Lower leg skin (tissue), 4 donors: ENCODE data around the gene MDFIC2. TPM values are rescaled to one million over a fixed set of nuclear protein-coding genes. Genes with fewer than 3 reads are reported as not detected.

ENCODE experiments used
- DNase-seq, 2 donors: peaks; one replicate each; pipeline ENCODE4 v3.0.0-alpha.2; 2019; ENCODE audit warnings: low spot score in 2 of 2
- H3K4me3 ChIP-seq: fragments of 200-600 bp; sonication (generic); 2 replicates; pipeline ENCODE4 v1.5.1; 2017; ENCODE audit warnings: mild to moderate bottlenecking, low read depth; ENCODE audit not compliant: poor library complexity, severe bottlenecking
- POLR2A ChIP-seq, 2 donors: fragments of 450-650 bp; IDR thresholded peaks; one replicate each; pipeline ENCODE4 v1.6.1; 2016 to 2017; ENCODE audit warnings: antibody characterized with exemption in 2 of 2, mild to moderate bottlenecking in 1 of 2, moderate library complexity in 1 of 2
- WGBS, 2 donors: methylation state at CpG; one replicate each; pipeline ENCODE4 v1.1.5; 2018; 5-methylcytosine and 5-hydroxymethylcytosine counted together
- intact Hi-C: fragments of 100-400 bp; cut with DNase I; formaldehyde crosslinking; loops from one replicate; pipeline ENCODE4 v1.15.0; 2023; ENCODE audit warnings: low total_unique reads
- total RNA-seq, 4 donors: library from RNA; depleted of rRNA; stranded (reverse); fragments of >200 nt; gene quantifications; one replicate each; pipeline ENCODE4 v1.1.0, GENCODE V29; 2016
- TF ChIP-seq, protein P1 (sequence below), 3 donors: fragments of 450-650 bp; IDR thresholded peaks; one replicate each; pipeline ENCODE4 v1.5.1; 2016; ENCODE audit warnings: antibody characterized with exemption in 3 of 3, mild to moderate bottlenecking in 3 of 3, moderate library complexity in 2 of 3

Gene MDFIC2
- total RNA-seq, 4 donors from 2014 or later, result not detected

DNA sequence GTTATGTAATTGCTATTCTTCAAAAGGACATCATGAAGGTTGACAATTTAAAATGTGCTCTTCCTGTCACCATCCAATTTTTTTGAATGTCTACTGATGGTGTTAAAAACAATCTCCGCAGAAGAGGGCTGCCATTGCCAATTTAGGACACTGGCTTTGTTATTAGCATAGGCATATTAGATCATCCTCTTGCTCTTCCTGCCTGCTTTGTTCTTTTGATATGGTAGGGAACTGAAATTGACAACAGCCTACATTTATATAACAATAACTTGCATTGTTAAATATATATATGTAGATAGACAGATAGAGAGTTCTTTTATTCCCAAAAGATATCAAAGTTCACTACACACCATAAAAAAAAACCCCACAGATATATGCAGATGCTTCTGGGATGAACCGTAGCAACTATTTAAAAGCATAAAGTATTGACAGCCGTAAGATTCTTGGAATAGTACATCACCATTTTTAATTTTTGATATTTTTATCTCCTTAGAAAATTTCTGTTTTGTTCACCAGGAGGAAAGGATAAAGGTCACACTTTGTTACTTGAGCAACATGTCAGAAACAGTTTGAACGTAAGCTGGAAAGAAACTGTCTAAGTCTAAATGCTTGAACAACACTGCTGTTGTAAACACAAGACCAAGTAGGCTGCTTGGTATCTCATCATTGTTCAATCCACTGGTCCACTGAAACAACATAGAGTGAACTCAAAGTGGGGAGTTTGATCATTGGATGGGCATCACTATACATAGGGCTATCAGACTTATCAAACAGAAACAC is 66.5 kb downstream of the MDFIC2 start:
- intact Hi-C loops, result no loop called here
- TF ChIP-seq, protein P1, sequence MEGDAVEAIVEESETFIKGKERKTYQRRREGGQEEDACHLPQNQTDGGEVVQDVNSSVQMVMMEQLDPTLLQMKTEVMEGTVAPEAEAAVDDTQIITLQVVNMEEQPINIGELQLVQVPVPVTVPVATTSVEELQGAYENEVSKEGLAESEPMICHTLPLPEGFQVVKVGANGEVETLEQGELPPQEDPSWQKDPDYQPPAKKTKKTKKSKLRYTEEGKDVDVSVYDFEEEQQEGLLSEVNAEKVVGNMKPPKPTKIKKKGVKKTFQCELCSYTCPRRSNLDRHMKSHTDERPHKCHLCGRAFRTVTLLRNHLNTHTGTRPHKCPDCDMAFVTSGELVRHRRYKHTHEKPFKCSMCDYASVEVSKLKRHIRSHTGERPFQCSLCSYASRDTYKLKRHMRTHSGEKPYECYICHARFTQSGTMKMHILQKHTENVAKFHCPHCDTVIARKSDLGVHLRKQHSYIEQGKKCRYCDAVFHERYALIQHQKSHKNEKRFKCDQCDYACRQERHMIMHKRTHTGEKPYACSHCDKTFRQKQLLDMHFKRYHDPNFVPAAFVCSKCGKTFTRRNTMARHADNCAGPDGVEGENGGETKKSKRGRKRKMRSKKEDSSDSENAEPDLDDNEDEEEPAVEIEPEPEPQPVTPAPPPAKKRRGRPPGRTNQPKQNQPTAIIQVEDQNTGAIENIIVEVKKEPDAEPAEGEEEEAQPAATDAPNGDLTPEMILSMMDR (IDR thresholded peaks at IDR 0.05), result no peak
- no peak for TF ChIP-seq POLR2A (IDR thresholded peaks at IDR 0.05)
- H3K4me3 ChIP-seq, result no peak overlapping the region
- no peak for DNase-seq
- WGBS, 2 donors, result 69 to 85% methylated on average over 4 of the region's 4 CpGs

DNA sequence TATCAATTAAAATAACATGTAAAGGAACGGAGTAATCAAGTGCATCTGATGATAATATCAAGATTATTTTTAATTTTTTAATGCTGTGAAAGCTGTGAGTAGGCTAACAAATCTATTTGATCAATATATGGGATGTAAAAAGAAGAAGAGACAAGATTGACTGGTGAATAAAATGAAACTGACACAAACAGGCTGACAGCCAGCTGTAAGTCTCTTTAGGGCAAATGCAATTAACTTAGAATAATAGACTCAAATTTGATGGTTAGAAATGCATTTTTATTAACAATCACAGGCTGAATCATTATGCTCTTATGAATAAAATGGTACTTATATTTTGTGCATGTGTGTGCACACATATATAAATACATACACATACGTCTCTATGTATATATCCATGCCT is 68.0 kb downstream of the MDFIC2 start:
- intact Hi-C loops, result no loop called here
- H3K4me3 ChIP-seq, result no peak overlapping the region
- no peak for DNase-seq
- 82 to 92% methylated on average over 2 of the region's 2 CpGs for WGBS, 2 donors
- no peak for TF ChIP-seq POLR2A (IDR thresholded peaks at IDR 0.05)

- no peak for DNase-seq
- WGBS, 2 donors, result 83 to 85% methylated on average over 2 of the region's 2 CpGs
- H3K4me3 ChIP-seq, result no peak overlapping the region
- no peak for TF ChIP-seq POLR2A (IDR thresholded peaks at IDR 0.05)
- TF ChIP-seq, protein P1 (IDR thresholded peaks at IDR 0.05), result no peak
- intact Hi-C loops, result no loop called here
Measured at GRCh38 chr3:70242297-70242882, 70.0 kb downstream of the MDFIC2 start.

- no peak for TF ChIP-seq POLR2A (IDR thresholded peaks at IDR 0.05)
- intact Hi-C loops, result no loop called here
- H3K4me3 ChIP-seq, result no peak overlapping the region
- DNase-seq, result no peak
- 83 to 85% methylated on average over 1 of the region's 1 CpG for WGBS, 2 donors
Measured at GRCh38 chr3:70233812-70234211, 78.6 kb downstream of the MDFIC2 start.

DNA sequence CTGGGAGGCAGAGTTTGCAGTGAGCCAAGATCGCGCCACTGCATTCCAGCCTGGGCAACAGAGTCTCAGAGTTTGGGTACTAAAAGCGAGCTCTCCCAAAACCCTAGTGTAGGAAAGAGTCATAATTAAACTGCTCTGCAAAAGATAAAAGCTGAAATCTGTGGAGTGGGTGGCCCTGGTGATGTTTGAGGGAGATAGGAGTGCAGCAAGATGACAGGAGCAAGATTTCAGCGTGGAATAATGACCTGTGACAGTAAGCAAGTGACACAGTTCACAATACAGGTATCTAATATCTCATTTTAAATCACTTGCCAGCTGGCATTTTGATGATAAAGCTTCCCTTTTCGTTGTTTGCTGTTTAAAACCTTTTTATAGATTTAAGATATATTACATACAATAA is 79.3 kb downstream of the MDFIC2 start:
- H3K4me3 ChIP-seq, result no peak overlapping the region
- TF ChIP-seq POLR2A (IDR thresholded peaks at IDR 0.05), result no peak
- TF ChIP-seq, protein P1 (IDR thresholded peaks at IDR 0.05), result no peak
- WGBS, 2 donors, result 82% methylated on average over 5 of the region's 5 CpGs
- no peak for DNase-seq
- intact Hi-C loops, result no loop called here

DNA sequence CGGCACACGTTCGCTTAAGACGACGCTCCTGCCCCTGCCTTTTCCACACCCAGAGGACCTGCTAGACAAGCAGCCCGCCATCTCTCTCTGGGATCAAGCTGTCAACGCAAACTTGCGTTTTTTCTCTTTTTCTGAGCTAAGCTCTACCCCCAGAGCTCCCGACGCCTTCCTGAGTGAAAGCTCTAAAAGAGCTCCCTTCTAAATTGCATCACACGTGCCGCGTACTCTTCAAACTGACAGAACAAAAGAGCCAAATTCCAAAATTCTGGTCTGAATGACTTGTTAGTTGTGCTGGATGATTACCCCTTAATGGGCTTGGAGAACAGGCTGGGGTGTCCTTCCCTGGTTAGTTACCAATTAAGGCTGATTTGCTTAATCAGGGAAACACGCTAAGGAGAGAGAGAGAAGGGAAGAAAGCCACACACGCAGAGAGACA is 81.2 kb downstream of the MDFIC2 start:
- no peak overlapping the region for H3K4me3 ChIP-seq
- intact Hi-C loops, result no loop called here
- 76 to 86% methylated on average over 15 of the region's 15 CpGs for WGBS, 2 donors
- no peak for DNase-seq
- TF ChIP-seq, protein P1 (IDR thresholded peaks at IDR 0.05), result no peak
- no peak for TF ChIP-seq POLR2A (IDR thresholded peaks at IDR 0.05)
